T-helper 1 cell (primary cell): ENCODE data around the gene SLC7A1.

Experiments used
- DNase-seq, 5 donors: peaks; one replicate each; pipeline ENCODE4 v3.0.0-alpha.2; 2012 to 2020

Gene SLC7A1

DNA sequence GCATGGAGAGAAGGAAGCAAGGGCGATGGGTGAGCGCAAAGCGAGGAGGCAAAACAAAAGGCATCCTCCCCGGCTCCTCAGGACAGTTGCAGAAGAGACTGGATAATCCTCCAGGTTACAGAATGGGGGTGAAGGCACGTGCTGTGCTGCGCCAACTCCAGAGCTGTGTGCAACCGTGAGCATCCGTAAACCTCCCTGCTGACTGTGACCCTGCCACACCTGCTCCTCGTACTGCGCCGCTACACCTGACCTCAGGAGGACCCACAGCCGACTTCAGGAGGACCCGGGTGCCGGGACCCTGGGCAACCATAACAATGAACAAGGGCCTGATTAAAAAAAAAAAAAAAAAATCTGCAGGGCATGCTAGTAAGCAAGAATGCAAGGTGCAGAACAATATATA is 68.7 kb downstream of the SLC7A1 start:
- no peak for DNase-seq

GRCh38 chr13:29525757-29526156 is 69.7 kb downstream of the SLC7A1 start:
- no peak for DNase-seq

GRCh38 chr13:29524641-29525040 is 70.8 kb downstream of the SLC7A1 start:
- no peak for DNase-seq

- no peak for DNase-seq
Measured at GRCh38 chr13:29524176-29524575, 71.3 kb downstream of the SLC7A1 start.

DNA sequence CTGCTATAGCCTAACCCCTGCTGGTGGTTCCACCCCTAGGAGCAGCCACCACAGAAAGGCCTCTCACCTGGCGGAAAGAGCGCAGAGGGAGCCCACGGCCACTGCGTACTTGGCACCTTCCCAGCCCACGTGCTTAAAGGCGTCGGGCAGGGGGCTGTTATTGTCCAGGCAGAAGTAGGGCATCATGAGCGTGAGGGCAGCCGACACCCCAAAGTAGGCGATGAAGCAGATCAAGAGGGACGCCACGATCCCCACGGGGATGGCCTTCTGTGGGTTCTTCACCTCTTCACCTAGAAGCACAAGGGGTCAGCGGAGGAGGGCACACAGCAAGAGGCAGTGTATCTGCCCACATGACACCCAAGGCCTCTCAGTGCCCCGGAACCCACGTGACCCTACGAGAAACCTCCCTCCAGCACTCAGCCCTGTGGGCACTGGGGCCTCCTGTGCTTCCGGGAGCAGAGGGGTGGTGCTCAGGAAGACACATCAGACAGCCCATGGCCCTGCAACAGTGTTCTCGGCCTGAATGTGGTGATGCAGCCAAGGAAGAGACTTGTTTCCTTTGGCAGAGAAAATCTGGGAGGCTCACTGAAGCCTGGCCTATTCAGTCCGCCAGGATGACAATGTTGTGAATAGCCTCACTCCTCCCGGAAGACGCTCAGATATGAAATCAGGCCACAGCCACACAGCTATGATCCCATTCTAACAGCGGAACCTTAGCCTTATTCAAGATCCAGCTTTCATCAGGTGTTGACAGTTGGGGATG is 72.1 kb downstream of the SLC7A1 start:
- no peak for DNase-seq

DNA sequence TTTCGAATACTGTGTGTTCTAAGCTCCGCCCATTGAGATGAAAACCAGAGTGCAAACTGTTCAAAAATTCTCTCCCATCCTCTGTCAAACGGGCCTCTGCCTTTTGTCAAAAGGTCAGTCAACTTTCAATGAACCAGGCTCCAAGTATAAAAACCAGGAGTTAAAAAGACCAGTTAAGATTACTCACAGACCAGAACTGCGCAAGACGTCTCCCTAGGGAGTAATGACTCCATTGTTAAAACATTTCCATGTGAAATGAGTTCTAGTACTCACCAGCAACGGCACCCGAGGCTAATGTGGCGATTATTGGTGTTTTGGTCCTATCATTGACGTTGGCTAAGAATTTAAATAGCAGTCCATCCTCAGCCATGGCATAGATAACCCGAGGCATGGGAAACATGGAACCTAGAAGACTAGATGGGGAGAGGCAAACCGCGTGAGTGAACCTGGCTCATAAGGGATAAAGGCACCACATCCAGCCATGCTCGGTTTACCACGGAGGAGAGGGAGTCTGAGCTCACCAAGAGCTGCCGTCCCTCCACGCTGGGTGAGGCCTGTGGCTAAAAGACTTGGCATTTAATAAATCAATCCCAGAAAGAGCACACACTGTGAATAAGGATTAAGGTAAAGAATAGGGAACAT is 73.3 kb downstream of the SLC7A1 start:
- DNase-seq, result no peak

- no peak for DNase-seq
Measured at GRCh38 chr13:29521336-29521735, 74.2 kb downstream of the SLC7A1 start.

- DNase-seq, result no peak
Measured at GRCh38 chr13:29520671-29521070, 74.8 kb downstream of the SLC7A1 start.

GRCh38 chr13:29519921-29520320 is 75.6 kb downstream of the SLC7A1 start:
- no peak for DNase-seq

DNA sequence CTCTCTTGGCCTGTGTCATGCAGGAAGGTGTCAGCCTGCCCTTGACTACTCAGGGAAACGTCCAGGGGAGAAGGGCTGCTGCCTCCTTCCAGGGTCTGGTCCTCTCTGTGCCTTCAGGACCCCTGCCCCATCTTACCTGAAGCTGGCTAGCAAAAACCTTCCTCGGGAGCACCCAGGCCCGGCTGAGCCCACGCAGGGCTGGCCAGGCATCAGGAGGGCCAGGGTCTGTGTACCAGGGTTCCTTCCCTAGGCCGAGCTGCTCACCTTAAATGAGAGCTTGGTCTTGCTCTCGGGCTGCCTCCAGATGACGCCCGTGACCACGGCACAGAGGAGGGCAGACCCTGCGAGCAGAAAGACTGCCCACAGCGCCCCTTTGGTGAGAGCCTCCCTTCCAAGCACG is 78.6 kb downstream of the SLC7A1 start:
- no peak for DNase-seq

DNA sequence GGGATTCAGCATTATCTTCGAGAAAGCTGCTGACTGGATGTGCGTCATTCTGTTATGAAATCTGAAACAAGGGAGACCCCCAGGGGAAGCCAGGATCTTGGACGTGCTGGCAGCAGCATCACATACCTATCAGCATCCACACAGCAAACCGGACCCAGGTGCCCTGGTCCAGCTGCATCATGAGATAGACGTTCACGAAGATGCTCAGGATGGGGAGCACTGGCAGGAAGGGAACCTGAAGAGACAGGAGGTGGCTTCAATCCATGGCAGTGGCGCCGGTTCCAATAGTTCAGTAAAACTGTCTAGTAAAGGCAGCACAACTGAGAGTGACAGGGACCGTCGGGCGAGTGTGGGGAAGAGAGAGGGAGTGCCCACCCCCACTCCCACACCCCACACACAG is 79.5 kb downstream of the SLC7A1 start:
- no peak for DNase-seq

GRCh38 chr13:29515372-29515771 is 80.1 kb downstream of the SLC7A1 start:
- DNase-seq, result no peak

DNA sequence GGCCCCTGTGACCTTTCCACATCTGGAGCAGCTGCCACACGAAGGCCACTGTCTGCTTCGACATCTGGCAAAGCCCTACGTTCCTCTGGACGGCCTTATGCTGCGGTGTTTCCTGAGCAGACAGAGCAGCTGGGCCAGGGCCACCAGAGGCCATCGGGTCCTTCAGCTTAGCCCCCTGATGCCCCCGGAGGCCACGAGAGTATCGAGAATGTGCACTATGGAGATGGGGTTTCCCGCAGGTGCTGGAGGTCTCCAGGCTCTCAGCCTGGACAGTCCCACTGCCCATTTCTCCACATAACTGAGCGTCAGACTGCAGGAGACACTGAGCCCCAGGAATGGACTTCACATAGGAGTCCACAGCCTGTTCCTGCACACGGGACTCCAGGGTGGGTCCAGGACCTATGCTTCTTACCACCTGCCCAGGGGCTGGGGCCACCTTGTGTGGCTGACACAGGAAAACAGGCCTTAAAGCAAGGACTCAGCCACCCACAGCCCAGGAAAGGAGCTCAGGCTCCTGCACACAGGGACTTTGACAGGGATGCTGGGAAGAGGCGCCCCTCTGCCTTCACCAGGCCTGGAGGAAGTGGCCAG is 80.7 kb downstream of the SLC7A1 start:
- no peak for DNase-seq

DNA sequence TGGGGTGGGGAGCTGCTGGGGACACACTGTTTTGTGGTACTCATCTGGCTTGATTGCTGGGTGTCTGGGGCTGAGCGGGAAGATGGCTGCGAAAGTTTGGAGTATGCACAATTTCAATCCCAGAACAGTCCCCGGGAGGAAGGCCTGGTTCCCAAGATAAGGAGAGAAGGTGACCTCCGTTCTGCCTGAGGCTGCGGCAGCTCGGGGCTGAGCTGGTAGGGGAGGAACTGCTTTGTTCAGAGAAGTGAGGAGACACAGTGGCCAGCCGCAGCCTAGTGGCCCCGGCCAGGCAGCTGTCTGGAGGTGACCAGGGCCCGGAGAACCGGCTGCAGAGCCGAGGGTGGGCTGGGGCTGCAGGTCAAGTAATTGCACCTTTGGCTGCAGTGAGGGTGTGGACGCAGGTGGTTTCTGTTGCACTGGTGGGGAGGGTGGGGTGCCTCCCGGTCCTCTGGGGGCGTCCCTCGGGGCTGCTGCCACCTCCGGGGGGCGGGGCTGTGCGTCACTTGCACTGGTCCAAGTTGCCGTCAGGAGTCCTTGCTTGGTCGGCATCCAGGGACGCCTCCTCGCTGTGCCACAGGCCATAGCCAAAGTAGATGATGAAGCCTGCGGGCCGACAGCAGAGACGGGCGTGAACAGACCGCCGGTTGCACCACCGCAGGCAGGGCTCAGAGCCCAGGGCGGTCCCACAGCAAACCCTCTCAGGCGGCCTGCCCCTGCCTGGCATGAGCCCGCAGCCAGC is 81.3 kb downstream of the SLC7A1 start:
- DNase-seq, result no peak

GRCh38 chr13:29513002-29513980 is 82.2 kb downstream of the SLC7A1 start:
- no peak for DNase-seq

DNA sequence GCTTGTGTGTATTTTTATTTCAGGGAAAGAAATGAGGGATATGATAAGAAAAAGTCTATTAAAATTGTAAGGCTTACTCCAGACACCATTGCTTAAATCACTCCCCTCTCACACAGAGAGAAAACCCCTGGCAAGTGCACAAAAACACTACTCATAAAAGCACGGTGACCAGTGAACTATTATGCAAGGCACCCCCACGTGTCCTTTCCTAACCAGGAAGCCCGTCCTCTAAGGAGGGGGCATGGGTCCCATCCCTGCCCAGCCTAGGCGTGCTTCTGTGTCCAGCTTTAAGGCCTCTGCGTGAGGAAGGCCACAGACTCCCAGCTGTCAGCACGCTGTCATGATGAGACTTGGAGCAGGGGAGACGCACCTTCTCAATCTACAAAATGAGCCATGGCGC is 83.5 kb downstream of the SLC7A1 start:
- DNase-seq, result no peak

- DNase-seq, result no peak
Measured at GRCh38 chr13:29511106-29511796, 84.2 kb downstream of the SLC7A1 start.

DNA sequence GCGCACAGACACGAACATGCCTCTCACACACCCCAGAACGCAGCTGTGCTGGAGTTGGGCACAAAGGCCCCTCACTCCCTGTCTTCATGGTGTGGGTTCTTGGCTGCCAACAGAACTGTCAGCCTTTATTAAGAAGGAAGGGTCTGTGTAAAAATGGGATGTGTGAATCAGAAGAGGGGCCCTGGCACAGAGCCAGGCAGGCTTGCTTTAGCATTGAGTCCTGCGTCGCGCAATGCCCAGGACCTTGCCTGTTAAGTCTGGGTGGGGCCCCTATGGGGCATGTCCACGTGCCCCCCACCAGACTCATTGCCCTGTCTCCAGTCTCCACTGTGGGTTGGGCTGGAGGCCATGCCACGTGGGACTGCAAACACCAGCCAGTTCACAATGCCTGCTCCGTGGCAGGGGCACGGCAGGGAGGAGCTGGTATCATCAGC is 84.8 kb downstream of the SLC7A1 start:
- no peak for DNase-seq

DNA sequence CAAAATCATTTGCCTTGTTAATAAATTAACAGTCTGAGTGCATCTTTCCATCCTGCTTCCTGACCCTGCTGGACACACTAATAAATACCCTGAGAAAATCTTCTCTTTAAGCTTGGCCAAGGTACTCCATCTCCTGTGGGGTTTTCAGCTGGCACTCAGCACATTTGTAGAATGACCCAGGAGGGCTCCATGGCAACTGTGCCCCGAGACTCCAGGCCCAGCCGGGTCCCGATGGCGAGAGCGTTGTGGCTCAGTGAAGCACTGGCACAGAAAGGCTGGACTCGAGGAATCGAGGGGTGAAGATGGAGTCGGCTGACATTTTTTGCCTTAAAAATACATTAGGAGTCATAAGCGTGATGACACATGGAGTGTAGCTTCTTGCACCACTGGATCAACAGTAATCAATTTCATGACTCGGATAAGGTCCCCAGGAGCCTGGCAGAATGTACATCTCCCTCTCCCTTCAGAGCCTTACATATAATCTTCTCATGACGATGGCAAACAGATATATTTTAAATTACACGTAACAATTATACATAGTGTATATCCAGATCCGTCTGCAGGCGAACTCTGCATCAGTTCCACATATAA is 85.4 kb downstream of the SLC7A1 start:
- DNase-seq, result no peak

DNA sequence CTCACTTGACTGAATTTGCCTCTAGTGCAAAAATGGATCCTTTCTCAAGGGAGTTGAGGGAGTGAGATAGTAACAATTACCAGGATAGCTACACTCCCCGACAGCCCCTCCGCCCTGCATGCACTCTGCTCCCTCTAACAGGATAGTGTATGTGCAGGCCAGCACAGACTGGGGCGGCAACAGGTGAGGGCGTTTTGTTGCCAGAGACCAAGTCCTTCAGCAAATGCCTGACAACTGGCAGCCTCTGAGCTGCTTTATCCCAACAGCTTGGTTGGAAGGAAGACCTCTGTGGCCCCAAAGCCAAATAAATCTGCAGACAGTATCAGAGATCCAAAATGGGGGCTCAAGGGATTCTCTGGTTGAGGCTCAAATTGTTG is 86.6 kb downstream of the SLC7A1 start:
- no peak for DNase-seq
